Measurements from ENCODE around the gene PLCB4. TPM values are rescaled to one million over a fixed set of nuclear protein-coding genes. Genes with fewer than 3 reads are reported as not detected.

Gene PLCB4
- total RNA-seq, 4 donors from 2014 or later = 17.4 to 264 (median 28.1) TPM

DNA sequence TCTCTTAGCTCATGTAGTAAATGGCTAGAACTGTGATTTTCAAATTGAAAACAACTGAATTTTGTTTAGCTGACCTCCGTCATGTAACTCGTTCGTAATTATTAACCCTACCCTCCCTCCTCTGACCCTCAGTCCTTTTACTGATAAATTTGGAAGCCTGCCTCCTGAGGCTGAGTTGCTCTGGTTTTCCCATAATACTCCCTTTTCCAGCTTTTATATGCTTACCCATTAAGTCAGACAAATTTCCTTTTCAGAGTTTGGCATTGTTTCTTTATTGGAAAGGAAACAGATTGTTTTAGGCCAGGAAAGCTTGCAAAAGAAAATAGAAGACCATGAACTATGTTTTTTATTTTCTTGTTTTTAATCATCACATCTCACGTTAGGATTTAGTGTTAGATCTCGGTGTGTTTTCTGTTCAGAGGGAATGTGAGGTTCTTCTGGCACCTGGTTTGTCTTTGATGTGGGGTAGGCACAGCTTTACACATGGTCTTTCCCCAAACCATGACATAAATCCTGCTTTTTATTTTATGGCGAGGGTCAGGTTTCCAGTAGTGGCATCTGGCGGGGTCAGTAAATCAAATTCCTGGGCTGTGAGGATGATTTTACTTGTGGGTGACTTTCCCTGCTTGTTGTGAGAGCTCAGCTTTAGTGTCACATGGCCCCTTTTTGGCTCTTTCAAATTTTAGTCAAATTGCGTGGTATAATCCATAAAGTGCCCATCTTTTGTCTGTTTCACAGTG lies 24.5 kb downstream of the PLCB4 start:
- H3K27ac ChIP-seq = peak overlapping the region; percentile 34 to 60
- TF ChIP-seq, protein P1, sequence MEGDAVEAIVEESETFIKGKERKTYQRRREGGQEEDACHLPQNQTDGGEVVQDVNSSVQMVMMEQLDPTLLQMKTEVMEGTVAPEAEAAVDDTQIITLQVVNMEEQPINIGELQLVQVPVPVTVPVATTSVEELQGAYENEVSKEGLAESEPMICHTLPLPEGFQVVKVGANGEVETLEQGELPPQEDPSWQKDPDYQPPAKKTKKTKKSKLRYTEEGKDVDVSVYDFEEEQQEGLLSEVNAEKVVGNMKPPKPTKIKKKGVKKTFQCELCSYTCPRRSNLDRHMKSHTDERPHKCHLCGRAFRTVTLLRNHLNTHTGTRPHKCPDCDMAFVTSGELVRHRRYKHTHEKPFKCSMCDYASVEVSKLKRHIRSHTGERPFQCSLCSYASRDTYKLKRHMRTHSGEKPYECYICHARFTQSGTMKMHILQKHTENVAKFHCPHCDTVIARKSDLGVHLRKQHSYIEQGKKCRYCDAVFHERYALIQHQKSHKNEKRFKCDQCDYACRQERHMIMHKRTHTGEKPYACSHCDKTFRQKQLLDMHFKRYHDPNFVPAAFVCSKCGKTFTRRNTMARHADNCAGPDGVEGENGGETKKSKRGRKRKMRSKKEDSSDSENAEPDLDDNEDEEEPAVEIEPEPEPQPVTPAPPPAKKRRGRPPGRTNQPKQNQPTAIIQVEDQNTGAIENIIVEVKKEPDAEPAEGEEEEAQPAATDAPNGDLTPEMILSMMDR (IDR thresholded peaks at IDR 0.05) = no peak
- no peak for TF ChIP-seq POLR2A (IDR thresholded peaks at IDR 0.05)
- H3K9me3 ChIP-seq = no peaks in the 10 kb centered on the region
- H3K4me3 ChIP-seq = no peak overlapping the region
- intact Hi-C loops (cut with DNase I; ENCODE audit: low total_unique reads) = no loop called here
- no peaks in the 10 kb centered on the region for H3K27me3 ChIP-seq
- no peaks in the 10 kb centered on the region for H3K36me3 ChIP-seq
- H3K4me1 ChIP-seq = no peaks in the 10 kb centered on the region
- no peak for DNase-seq

DNA sequence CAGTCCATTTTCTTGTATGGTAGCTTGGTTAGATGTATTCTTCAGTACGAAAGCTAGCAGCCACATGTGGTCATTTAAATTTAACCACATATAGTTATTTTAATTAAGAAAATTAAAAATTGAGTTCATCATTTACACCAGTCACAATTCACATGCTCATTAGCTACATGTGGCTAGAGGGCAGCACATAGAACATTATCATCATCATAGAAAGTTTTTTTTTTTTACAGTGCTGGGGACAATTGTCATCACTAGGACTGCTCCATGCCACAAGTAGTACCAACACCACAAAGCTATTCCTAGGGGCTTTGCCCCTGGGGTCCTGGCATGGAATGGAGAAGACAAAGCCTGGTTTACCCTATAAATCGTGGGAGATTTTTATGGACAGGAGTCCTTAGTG lies 30.5 kb downstream of the PLCB4 start:
- Histone ChIP-seq H3K27ac (no peak overlapping the region), H3K4me1 (no peaks in the 10 kb centered on the region), H3K4me3 (no peak overlapping the region), H3K36me3 (no peaks in the 10 kb centered on the region), H3K9me3 (no peaks in the 10 kb centered on the region), H3K27me3 (no peaks in the 10 kb centered on the region)
- TF ChIP-seq, protein P1 (IDR thresholded peaks at IDR 0.05) = no peak
- TF ChIP-seq POLR2A (IDR thresholded peaks at IDR 0.05) = no peak
- DNase-seq = no peak
- intact Hi-C loops (cut with DNase I; ENCODE audit: low total_unique reads) = no loop called here

DNA sequence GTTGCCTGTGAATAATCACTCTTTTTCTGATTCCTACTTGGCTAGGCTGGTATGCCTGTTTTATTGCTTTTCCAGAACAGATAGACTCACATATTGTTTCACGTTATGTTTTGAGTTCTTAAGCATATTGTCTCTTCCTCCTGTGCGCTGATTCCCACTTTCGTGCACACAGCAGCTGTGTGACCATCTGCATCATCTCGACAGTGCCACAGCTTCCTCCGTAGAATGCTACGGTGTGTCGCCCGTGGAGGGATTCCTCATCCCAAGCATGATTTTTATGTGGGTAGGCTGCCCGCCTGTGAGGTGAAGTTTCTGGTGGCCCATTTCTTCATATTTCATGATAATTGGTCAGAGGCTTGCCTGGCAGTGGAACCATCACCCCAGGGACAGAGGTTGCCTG lies 31.8 kb downstream of the PLCB4 start:
- TF ChIP-seq, protein P1 (IDR thresholded peaks at IDR 0.05) = no peak
- TF ChIP-seq POLR2A (IDR thresholded peaks at IDR 0.05) = no peak
- no peaks in the 10 kb centered on the region for H3K4me1 ChIP-seq

DNA sequence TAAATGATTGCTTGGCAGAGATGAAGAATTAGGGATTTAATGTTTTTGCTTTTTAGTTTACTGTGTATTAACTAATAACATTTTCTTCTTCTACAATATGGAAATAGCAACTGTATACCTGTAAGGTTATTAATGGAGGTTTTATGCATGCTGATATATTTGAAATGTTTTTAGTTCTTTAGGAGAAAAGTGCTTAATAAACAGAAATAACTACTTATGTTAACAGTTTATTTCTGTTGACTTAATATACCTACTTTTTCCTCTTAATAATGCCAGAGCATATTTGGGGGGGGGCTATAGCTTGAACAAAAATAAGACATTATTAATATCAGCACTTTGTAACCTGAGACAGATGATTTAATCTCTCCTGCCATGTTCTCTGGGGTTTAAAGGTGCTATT lies 33.6 kb downstream of the PLCB4 start:
- Histone ChIP-seq H3K36me3 (no peaks in the 10 kb centered on the region), H3K27me3 (no peaks in the 10 kb centered on the region), H3K4me1 (no peaks in the 10 kb centered on the region), H3K4me3 (no peak overlapping the region), H3K27ac (no peak overlapping the region), H3K9me3 (no peaks in the 10 kb centered on the region)
- DNase-seq = no peak
- no peak for TF ChIP-seq POLR2A (IDR thresholded peaks at IDR 0.05)
- TF ChIP-seq, protein P1 (IDR thresholded peaks at IDR 0.05) = no peak
- intact Hi-C loops (cut with DNase I; ENCODE audit: low total_unique reads) = no loop called here

More for the DNA sequence above, 31.8 kb downstream of the PLCB4 start:
- no peak for DNase-seq
- intact Hi-C loops (cut with DNase I; ENCODE audit: low total_unique reads) = no loop called here
- Histone ChIP-seq H3K36me3 (no peaks in the 10 kb centered on the region), H3K27ac (no peak overlapping the region), H3K27me3 (no peaks in the 10 kb centered on the region), H3K4me3 (no peak overlapping the region), H3K9me3 (no peaks in the 10 kb centered on the region)

DNA sequence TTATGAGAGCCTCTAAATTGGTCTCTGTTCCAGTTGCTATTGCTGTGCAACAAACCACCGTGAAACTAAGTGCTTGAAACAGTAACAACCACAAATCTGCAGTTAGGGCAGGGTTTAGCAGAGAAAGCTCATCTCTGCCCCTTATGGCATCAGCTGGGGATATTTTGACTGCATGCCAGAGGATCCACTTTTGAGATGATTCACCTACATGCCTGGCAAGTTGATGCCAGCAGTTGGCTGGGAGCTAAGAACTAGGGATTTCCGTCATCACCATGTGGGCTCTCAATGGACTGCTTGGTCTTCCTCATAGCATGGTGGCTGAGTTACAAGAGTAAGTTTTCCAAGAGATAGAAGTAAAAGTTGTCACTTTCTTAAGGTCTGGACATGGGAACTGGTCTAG lies 35.1 kb downstream of the PLCB4 start:
- no peak overlapping the region for H3K4me3 ChIP-seq
- intact Hi-C loops (cut with DNase I; ENCODE audit: low total_unique reads) = no loop called here
- TF ChIP-seq, protein P1 (IDR thresholded peaks at IDR 0.05) = no peak
- no peak for TF ChIP-seq POLR2A (IDR thresholded peaks at IDR 0.05)

More for the DNA sequence above, 35.1 kb downstream of the PLCB4 start:
- DNase-seq = no peak
- no peaks in the 10 kb centered on the region for H3K27me3 ChIP-seq
- H3K27ac ChIP-seq = no peak overlapping the region
- no peaks in the 10 kb centered on the region for H3K36me3 ChIP-seq
- no peaks in the 10 kb centered on the region for H3K4me1 ChIP-seq
- H3K9me3 ChIP-seq = no peaks in the 10 kb centered on the region
